ENCODE measurements around the gene RAD54L. TPM values are rescaled to one million over a fixed set of nuclear protein-coding genes. Genes with fewer than 3 reads are reported as not detected.
"Not testable (repeated sequence)": the region's sequence is repeated elsewhere in the genome, so short reads cannot be mapped to it uniquely, and the experiment has no call there.

The RAD54L gene
- total and polyA plus RNA-seq, 3 experiments from 2014 or later: 0.39 to 53.7 (median 50.7) TPM

DNA sequence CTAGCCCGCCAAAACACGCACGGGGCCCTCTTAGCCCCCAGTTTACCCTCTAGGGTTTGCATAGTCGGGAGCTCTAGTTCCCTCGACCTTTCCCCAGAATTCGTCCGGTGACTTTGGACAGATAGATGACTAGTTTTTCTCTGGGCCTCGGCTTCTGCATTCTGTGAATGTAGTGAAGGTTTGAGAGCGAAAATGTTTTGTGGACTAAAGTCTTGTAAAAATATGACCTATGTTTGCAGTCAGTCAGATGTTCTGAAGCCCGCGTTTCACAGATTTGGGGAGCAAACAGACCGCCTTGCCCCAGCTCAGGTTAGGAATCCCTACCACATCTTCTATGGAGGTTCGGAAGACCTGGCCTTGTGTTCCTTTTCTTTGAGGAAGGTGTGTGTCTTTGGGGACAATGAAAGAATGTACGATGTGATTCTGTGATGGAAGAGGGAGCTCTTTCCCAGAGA lies 56.3 kb downstream of the RAD54L start:
- H3K9me3 Mint-ChIP-seq: no peaks in the 10 kb centered on the region
- H3K27ac Mint-ChIP-seq: peak overlapping the region; percentile 97 to 100 (median 97)
- peak overlapping the region; percentile 94 to 99 (median 98) for H3K4me3 Mint-ChIP-seq
- no peaks in the 10 kb centered on the region for H3K27me3 Mint-ChIP-seq
- Histone ChIP-seq H3K4me3 (ENCODE audit: low read length) (peak overlapping the region; percentile 94), H3K27ac (ENCODE audit: low read depth, low read length) (peak overlapping the region; percentile 91), H3K27me3 (ENCODE audit: insufficient read depth, low read length, poor library complexity, severe bottlenecking) (no peaks in the 10 kb centered on the region), H3K36me3 (ENCODE audit: insufficient read depth, low read length) (peaks cover 2% of the 10 kb centered on the region), H3K4me1 (ENCODE audit: insufficient read depth, low read length) (peaks cover 48% of the 10 kb centered on the region), H3K9me3 (ENCODE audit: low read length) (no peaks in the 10 kb centered on the region)
- H3K4me1 Mint-ChIP-seq: peaks cover 42 to 74% (median 57%) of the 10 kb centered on the region in 3 donors
- CTCF ChIA-PET: interaction anchor here (1.3 to 2.8 kb wide), 5 partner anchors 13 to 59 kb away, joined by 4 to 21 read pairs (median 5); partner anchors contain the start of genes NSUN4 and RAD54L
- no peak for DNase-seq
- H3K36me3 Mint-ChIP-seq: peaks cover 0 to 33% (median under 1%) of the 10 kb centered on the region in 3 donors
- POLR2A ChIA-PET: interaction anchor here (0.6 to 1.9 kb wide), 4 partner anchors 18 to 57 kb away, joined by 3 to 12 read pairs (median 6); partner anchors contain the start of genes NSUN4 and RAD54L

DNA sequence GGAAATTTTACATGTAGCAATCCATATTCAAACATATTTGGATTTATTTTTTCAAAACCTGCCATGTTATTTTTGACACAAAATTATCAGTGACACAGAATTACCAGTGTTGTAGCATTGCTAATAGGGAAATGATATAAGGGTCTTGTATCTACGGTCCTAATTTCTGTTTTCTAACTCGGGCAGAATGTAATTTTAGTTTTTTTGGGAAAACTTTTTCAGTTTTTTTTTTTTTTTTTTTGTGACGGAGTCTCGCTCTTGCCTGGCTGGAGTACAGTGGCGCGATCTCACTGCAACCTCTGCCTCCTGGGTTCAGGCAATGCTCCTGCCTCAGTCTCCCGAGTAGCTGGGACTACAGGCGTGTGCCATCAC lies 58.6 kb downstream of the RAD54L start:
- Histone ChIP-seq H3K27me3 (ENCODE audit: insufficient read depth, low read length, poor library complexity, severe bottlenecking) (no peaks in the 10 kb centered on the region), H3K36me3 (ENCODE audit: insufficient read depth, low read length) (peaks cover 16% of the 10 kb centered on the region), H3K4me3 (ENCODE audit: low read length) (no peak overlapping the region), H3K27ac (ENCODE audit: low read depth, low read length) (peak overlapping the region; percentile 48), H3K9me3 (ENCODE audit: low read length) (no peaks in the 10 kb centered on the region), H3K4me1 (ENCODE audit: insufficient read depth, low read length) (peaks cover 43% of the 10 kb centered on the region)
- POLR2A ChIA-PET: no interaction called here
- Mint-ChIP-seq H3K4me1 (peaks cover 32 to 68% (median 51%) of the 10 kb centered on the region in 3 donors), H3K27ac (no peak overlapping the region), H3K36me3 (peaks cover 7 to 51% (median 8%) of the 10 kb centered on the region in 3 donors), H3K4me3 (peak overlapping the region in 5 of 7 donors; percentile 12 to 69 (median 36)), H3K27me3 (no peaks in the 10 kb centered on the region), H3K9me3 (no peaks in the 10 kb centered on the region)
- CTCF ChIA-PET: interaction anchor here (0.8 kb wide), 1 partner anchor 83 kb away, joined by 3 read pairs; no protein-coding TSS in a partner anchor
- DNase-seq: no peak

DNA sequence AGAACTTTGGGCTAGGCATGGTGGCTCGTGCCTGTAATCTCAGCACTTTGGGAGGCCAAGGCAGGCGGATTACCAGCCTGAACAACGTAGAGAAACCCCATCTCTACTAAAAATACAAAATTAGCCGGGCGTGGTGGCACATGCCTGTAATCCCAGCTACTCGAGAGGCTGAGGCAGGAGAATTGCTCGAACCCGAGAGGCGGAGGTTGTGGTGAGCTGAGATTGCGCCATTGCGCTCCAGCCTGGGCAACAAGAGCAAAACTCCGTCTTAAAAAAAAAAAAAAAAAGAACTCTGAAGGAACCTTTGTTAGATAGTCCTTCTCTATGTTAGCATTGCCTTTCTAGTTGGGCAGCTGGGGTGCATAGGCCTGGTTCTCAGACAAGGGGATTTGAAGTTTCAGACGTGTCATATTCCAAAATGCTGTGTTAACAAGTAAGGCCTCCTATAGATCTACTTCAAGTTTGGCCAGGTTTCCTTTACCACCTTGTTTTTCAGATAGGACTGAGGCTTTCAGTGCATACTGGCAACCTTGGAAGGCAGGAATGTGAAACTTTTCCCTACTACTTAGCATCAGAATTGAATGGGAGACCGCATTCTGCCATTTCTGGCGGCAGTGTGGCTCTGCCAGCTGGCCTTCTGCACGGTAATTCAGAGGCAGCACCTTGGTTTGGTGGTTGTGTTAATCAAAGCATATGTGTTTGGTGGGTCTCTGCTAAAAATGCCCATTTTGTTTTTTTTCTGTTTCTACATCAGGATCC lies 62.0 kb downstream of the RAD54L start:
- Histone ChIP-seq H3K27me3 (ENCODE audit: insufficient read depth, low read length, poor library complexity, severe bottlenecking) (no peaks in the 10 kb centered on the region), H3K4me3 (ENCODE audit: low read length) (no peak overlapping the region), H3K9me3 (ENCODE audit: low read length) (no peaks in the 10 kb centered on the region), H3K36me3 (ENCODE audit: insufficient read depth, low read length) (peaks cover 19% of the 10 kb centered on the region), H3K4me1 (ENCODE audit: insufficient read depth, low read length) (peaks cover 28% of the 10 kb centered on the region), H3K27ac (ENCODE audit: low read depth, low read length) (no peak overlapping the region)
- ChIA-PET POLR2A (no interaction called here), CTCF (interaction anchor here (0.7 to 1.2 kb wide), 4 partner anchors 11 to 32 kb away, joined by 3 read pairs; partner anchors contain the start of gene NSUN4)
- peaks cover 11 to 66% (median 14%) of the 10 kb centered on the region in 3 donors for H3K36me3 Mint-ChIP-seq
- no peaks in the 10 kb centered on the region for H3K27me3 Mint-ChIP-seq
- H3K9me3 Mint-ChIP-seq: no peaks in the 10 kb centered on the region
- peaks cover 19 to 39% (median 30%) of the 10 kb centered on the region in 3 donors for H3K4me1 Mint-ChIP-seq
- no peak overlapping the region for H3K4me3 Mint-ChIP-seq
- H3K27ac Mint-ChIP-seq: no peak overlapping the region
- DNase-seq: no peak

DNA sequence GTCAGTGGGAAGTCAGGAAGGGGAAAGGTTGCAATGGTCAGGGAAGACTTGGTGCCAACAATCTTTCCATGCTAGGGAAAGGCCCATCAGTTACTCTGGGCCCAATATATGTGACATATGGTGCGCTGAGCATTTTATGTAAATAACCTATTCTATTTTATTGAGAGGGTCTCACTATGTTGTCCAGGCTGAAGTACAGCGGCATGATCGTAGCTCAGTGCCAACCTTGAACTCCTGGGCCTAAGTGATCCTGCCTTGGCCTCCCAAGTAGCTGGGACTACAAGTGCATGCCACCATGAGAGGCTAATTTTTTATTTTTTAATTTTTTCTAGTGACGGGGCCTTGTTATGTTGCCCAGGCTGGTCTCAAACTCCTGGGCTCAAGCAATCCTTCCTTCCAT lies 62.8 kb downstream of the RAD54L start:
- CTCF ChIA-PET: interaction anchor here (0.7 kb wide), 1 partner anchor 31 kb away, joined by 3 read pairs; the partner anchor contains the start of gene NSUN4
- Histone ChIP-seq H3K4me3 (ENCODE audit: low read length) (no peak overlapping the region), H3K27ac (ENCODE audit: low read depth, low read length) (no peak overlapping the region), H3K36me3 (ENCODE audit: insufficient read depth, low read length) (peaks cover 24% of the 10 kb centered on the region), H3K4me1 (ENCODE audit: insufficient read depth, low read length) (peaks cover 22% of the 10 kb centered on the region), H3K9me3 (ENCODE audit: low read length) (no peaks in the 10 kb centered on the region), H3K27me3 (ENCODE audit: insufficient read depth, low read length, poor library complexity, severe bottlenecking) (no peaks in the 10 kb centered on the region)
- H3K4me3 Mint-ChIP-seq: no peak overlapping the region
- no peaks in the 10 kb centered on the region for H3K9me3 Mint-ChIP-seq
- POLR2A ChIA-PET: no interaction called here
- H3K36me3 Mint-ChIP-seq: peaks cover 11 to 67% (median 16%) of the 10 kb centered on the region in 3 donors
- no peak for DNase-seq
- no peak overlapping the region for H3K27ac Mint-ChIP-seq
- H3K27me3 Mint-ChIP-seq: no peaks in the 10 kb centered on the region
- H3K4me1 Mint-ChIP-seq: peaks cover 15 to 32% (median 28%) of the 10 kb centered on the region in 3 donors

DNA sequence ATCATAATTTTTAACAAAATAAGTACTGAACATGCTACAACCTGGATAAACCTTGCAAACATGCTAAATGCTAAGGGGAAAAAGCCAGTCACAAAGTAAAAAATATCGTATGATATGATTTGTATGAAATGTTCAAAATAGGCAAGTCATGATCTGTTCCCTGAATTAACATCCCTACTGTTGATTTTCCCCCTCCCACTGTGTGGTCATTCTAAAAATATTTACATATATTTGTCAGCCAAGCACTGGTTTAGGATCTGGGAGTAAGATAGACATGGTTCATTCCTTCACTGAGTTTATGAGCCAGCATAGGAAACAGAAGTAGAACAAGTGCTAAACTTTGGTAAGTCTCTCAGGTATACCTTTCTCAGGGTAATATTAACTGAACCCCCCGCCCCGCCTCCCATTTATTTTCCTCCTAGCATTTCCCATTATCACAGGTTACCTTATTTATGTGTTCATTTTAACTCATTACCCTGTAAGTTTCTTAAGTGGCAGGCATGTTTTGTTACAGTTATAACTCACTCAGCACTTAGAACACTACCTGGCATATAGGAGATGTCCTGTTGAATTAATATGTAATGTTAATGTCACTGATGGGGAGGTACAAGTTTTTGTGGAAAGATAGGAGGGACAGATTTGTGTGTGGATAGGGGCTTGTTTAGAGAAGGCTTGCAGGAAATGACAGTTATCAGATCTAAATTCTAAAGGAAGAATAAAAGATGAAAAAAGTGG lies 68.3 kb downstream of the RAD54L start:
- CTCF ChIA-PET: no interaction called here
- Mint-ChIP-seq H3K9me3 (no peaks in the 10 kb centered on the region), H3K27me3 (no peaks in the 10 kb centered on the region), H3K4me3 (no peak overlapping the region), H3K4me1 (no peaks in the 10 kb centered on the region), H3K27ac (no peak overlapping the region), H3K36me3 (peaks cover 7 to 53% (median 13%) of the 10 kb centered on the region in 3 donors)
- H3K27ac ChIP-seq (ENCODE audit: low read depth, low read length): no peak overlapping the region
- H3K27me3 ChIP-seq (ENCODE audit: insufficient read depth, low read length, poor library complexity, severe bottlenecking): no peaks in the 10 kb centered on the region
- no peaks in the 10 kb centered on the region for H3K9me3 ChIP-seq (ENCODE audit: low read length)
- no peak overlapping the region for H3K4me3 ChIP-seq (ENCODE audit: low read length)
- no peaks in the 10 kb centered on the region for H3K4me1 ChIP-seq (ENCODE audit: insufficient read depth, low read length)
- H3K36me3 ChIP-seq (ENCODE audit: insufficient read depth, low read length): peaks cover 16% of the 10 kb centered on the region
- POLR2A ChIA-PET: no interaction called here
- DNase-seq: no peak

DNA sequence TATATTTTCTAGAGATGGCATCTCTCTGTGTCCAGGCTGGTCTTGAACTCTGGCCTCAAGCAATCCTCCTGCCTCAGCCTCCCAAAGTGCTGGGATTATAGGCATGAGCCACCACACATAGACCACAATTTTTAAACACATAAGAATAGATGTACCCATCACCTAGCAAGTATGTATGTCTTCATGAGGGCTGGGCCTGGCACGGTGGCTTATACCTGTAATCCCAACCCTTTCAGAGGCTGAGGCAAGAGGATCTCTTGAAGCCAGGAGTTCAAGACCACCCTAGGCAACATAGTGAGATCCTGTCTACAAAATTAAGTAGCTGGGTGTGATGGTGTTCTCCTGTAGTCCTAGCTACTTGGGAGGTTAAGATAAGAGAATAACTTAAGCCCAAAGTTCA lies 69.8 kb downstream of the RAD54L start:
- no peaks in the 10 kb centered on the region for H3K27me3 ChIP-seq (ENCODE audit: insufficient read depth, low read length, poor library complexity, severe bottlenecking)
- CTCF ChIA-PET: no interaction called here
- H3K27ac Mint-ChIP-seq: peak overlapping the region in 1 of 8 donors; percentile 50
- H3K36me3 Mint-ChIP-seq: peaks cover 4 to 39% (median 12%) of the 10 kb centered on the region in 3 donors
- H3K4me3 ChIP-seq (ENCODE audit: low read length): no peak overlapping the region
- no peak overlapping the region for H3K27ac ChIP-seq (ENCODE audit: low read depth, low read length)
- no peaks in the 10 kb centered on the region for H3K4me1 Mint-ChIP-seq
- H3K4me1 ChIP-seq (ENCODE audit: insufficient read depth, low read length): no peaks in the 10 kb centered on the region
- no peak for DNase-seq
- H3K27me3 Mint-ChIP-seq: no peaks in the 10 kb centered on the region
- no peaks in the 10 kb centered on the region for H3K9me3 Mint-ChIP-seq
- H3K9me3 ChIP-seq (ENCODE audit: low read length): no peaks in the 10 kb centered on the region
- H3K4me3 Mint-ChIP-seq: no peak overlapping the region
- POLR2A ChIA-PET: no interaction called here
- peaks cover 16% of the 10 kb centered on the region for H3K36me3 ChIP-seq (ENCODE audit: insufficient read depth, low read length)

DNA sequence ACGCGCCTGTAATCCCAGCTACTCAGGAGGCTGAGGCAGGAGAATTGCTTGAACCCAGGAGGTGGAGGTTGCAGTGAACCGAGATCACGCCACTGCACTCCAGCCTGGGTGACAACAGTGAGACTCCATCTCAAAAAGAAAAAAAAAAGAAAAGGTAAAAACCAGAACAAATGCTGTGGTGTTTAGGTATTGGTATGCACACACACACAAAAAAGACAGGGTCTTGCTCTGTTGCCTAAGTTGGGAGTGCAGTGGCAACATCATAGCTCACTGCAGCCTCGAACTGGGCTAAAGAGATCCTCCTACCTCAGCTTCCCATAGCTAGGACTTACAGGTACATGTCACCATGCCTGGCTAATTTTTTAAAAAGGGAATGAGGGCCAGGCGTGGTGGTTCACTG lies 71.7 kb downstream of the RAD54L start:
- H3K27ac Mint-ChIP-seq; H3K4me3 Mint-ChIP-seq; POLR2A ChIA-PET; CTCF ChIA-PET; H3K4me3 ChIP-seq (ENCODE audit: low read length); H3K4me1 ChIP-seq (ENCODE audit: insufficient read depth, low read length); H3K9me3 ChIP-seq (ENCODE audit: low read length); H3K9me3 Mint-ChIP-seq; DNase-seq; H3K27ac ChIP-seq (ENCODE audit: low read depth, low read length); H3K27me3 ChIP-seq (ENCODE audit: insufficient read depth, low read length, poor library complexity, severe bottlenecking); H3K27me3 Mint-ChIP-seq; H3K4me1 Mint-ChIP-seq: not testable (repeated sequence)
- peaks cover 0 to 25% (median 6%) of the 10 kb centered on the region in 3 donors for H3K36me3 Mint-ChIP-seq
- H3K36me3 ChIP-seq (ENCODE audit: insufficient read depth, low read length): peaks cover 16% of the 10 kb centered on the region
